GM13977 (cell line): Measurements from ENCODE around the gene ARL11.

Source experiments
- DNase-seq: peaks from one replicate; pipeline ENCODE4 v3.0.0; 2012; ENCODE audit warnings: low spot score
- in situ Hi-C: fragments of 300-500 bp; cut with MboI; formaldehyde crosslinking; loops from one replicate; pipeline ENCODE4 v1.12.0; 2022; ENCODE audit warnings: low sequenced_read_pairs, low pct_unique_long_range_greater_than_20kb, mixed read lengths, inconsistent platforms; ENCODE audit not compliant: unreplicated experiment
- TF ChIP-seq, protein P1 (sequence below): IDR thresholded peaks from 2 replicates; pipeline ENCODE4 v1.5.1; 2012; ENCODE audit warnings: mild to moderate bottlenecking, control low read depth; ENCODE audit not compliant: insufficient read depth; ENCODE audit errors: extremely low read depth, missing control alignments

ARL11 gene

GRCh38 chr13:49636705-49637104, 8.4 kb downstream of the ARL11 start:
- in situ Hi-C loops: no loop called here
- TF ChIP-seq, protein P1, sequence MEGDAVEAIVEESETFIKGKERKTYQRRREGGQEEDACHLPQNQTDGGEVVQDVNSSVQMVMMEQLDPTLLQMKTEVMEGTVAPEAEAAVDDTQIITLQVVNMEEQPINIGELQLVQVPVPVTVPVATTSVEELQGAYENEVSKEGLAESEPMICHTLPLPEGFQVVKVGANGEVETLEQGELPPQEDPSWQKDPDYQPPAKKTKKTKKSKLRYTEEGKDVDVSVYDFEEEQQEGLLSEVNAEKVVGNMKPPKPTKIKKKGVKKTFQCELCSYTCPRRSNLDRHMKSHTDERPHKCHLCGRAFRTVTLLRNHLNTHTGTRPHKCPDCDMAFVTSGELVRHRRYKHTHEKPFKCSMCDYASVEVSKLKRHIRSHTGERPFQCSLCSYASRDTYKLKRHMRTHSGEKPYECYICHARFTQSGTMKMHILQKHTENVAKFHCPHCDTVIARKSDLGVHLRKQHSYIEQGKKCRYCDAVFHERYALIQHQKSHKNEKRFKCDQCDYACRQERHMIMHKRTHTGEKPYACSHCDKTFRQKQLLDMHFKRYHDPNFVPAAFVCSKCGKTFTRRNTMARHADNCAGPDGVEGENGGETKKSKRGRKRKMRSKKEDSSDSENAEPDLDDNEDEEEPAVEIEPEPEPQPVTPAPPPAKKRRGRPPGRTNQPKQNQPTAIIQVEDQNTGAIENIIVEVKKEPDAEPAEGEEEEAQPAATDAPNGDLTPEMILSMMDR: no peak
- no peak for DNase-seq

GRCh38 chr13:49638030-49638743, 9.9 kb downstream of the ARL11 start:
- TF ChIP-seq, protein P1: no peak
- no peak for DNase-seq
- in situ Hi-C loops: no loop called here

- no peak for DNase-seq
- in situ Hi-C loops: no loop called here
- TF ChIP-seq, protein P1: no peak
Measured at GRCh38 chr13:49638744-49639072, 10.4 kb downstream of the ARL11 start.

DNA sequence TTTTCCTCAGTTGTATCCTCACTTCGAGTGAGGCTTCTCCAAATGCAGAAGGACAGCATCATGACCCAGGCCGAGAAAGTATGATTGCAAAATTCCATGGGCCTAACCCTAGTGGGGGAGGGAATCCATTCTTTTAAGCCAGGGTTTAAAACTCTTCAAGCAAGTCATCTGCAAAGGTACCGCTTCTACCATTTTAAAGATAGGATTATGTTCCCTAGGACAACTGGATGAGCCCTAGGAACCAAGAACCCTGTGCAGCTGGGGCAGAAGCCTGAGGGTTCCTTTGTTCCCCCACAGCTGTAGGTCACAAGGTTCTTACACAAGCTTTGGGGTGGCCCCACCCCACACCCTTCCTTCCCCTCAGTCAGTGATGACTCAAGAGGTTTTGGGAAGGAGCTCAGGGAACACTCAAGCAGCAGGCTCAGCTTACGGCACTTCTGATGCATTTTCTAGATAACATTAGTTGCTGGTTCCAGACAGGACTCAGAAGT, 13.5 kb downstream of the ARL11 start:
- TF ChIP-seq, protein P1: no peak
- in situ Hi-C loops: no loop called here
- DNase-seq: no peak

- in situ Hi-C loops: no loop called here
- TF ChIP-seq, protein P1: no peak
- no peak for DNase-seq
Measured at GRCh38 chr13:49643035-49643646, 14.8 kb downstream of the ARL11 start.

DNA sequence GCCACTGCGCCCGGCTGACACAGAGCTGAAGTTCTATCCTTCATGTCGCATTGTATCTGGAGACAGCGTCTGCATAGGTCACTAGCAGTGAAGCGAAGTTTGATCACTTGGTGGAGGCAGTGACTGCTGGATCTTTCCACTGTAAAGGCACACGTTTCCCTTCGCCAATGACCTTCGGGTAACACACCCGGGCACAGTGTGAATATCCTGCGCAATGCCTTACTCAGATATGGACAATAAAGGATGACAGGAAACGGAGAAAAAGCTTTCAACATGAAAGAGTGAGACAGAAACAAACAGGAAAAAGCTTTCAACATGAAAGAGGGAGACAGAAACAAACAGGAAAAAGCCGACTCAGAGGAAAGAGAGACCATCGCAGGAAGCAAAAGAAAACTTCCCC, 17.1 kb downstream of the ARL11 start:
- no peak for DNase-seq

More for the DNA sequence above, 17.1 kb downstream of the ARL11 start:
- in situ Hi-C loops: no loop called here
- TF ChIP-seq, protein P1: no peak
